Stimulated activated CD4-positive, alpha-beta T cell treated with anti-CD3 and anti-CD28 coated beads, Interleukin-1b, Interleukin-23, amount 100 ng/mL, for 24 hours (primary cell): Measurements from ENCODE around the gene OR52B2.

ENCODE experiments used
- DNase-seq, 4 experiments: peaks; one replicate each; pipeline ENCODE4 v3.0.0-alpha.2; 2020; ENCODE audit warnings: low read depth in 4 of 4, low spot score in 1 of 4

The OR52B2 gene

DNA sequence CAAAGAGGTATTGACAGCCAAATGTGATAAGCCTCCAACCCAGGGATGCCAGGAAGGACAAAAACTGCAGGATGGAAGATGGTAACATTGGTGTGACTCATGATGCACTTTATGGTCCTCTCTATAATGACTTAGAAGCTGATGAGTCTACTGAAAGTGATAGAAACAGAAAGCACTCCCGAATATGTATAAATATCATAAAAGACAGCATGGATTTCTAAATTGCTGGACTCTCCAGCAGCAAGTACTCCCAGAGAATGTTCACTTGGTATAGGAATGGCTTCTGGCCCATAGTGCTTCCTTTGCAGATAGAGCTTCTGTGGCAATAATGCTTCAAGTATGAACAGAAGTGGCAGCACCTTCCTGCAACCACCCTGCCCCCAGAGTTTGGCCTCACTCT is at the start of gene OR52B2:
Gene OR52B2 (minus strand): TSS at position 101 of the 400 bp plus-strand sequence. CDS start 0 bp downstream, at position 101.
- no peak for DNase-seq

DNA sequence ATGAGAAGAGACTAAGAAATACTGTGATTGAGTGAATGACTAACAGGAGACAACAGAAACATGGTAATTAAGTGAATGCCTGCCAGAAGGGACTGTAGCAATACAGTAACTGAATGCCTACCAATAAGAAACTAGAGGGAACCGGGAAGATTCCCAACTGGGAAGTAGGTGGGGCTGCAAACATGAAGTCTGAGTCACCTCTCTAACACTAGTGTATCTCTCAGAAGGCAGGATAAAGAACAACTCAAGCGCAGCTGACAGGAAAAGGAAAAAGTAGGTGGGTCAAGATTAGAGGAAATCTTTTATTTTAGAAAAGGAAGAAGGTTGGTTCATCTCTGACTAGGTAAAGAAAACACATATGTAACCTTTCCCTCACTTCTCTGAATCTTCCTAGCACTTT is 49.2 kb upstream of the OR52B2 start:
- DNase-seq: no peak

DNA sequence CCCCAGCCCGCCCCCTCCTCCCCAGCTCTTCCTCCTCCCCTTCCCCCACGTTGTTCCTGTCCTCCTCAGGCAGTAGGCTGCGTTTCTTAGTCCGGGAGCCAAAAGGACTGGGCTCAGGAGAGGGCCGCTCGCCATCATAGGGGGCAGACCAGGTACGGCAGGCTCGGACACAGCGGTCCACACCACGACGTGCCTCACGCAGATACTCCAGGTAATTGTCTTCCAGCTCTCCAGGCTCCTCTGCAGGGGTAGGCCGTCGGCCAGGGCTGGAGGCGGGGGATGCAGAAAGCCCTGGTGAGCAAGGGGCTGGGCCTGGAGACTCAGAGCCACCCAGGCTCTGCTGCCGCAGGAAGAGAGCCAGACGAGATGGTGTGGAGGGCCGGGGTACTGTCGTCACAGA is 47.6 kb upstream of the OR52B2 start:
- DNase-seq: no peak

DNA sequence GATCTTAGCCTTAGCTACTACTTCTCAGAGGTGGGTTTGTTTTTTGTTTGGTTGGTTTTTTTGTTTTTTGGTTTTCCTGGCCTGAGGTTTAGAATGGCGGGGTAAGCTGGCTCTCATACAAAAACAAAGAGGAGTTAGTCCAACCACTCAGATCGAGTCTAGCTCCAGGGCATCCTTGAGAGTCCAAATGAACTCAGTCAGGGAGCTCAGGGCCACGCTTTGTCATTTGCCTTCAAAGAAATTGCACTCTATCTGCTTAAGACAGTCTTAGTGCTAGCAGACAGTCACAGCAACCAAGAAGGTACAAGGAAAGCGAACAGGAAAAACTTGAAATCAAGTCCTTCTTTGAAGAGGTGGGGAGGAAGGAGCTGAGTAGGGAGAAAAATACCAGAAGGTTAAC is 46.4 kb upstream of the OR52B2 start:
- no peak for DNase-seq

DNA sequence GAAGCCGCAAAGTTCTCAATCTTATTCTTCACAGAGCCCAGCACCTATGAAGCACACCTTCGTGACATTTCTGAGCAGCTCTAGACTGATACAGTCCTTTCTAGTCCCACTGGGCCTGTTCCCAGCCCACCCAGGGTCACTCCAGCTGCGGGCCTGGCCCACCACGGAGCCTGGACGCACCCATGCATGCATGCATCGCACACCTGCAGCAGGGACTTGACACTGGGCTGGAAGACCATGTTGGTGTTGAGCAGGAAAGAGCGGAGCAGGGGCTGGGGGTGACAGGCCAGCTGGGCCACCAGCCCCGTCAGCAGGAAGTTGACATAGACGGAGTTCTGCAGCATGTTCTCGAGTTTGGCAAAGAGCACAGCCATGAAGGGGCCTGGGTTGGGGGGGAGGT is 44.4 kb upstream of the OR52B2 start:
- DNase-seq: no peak

DNA sequence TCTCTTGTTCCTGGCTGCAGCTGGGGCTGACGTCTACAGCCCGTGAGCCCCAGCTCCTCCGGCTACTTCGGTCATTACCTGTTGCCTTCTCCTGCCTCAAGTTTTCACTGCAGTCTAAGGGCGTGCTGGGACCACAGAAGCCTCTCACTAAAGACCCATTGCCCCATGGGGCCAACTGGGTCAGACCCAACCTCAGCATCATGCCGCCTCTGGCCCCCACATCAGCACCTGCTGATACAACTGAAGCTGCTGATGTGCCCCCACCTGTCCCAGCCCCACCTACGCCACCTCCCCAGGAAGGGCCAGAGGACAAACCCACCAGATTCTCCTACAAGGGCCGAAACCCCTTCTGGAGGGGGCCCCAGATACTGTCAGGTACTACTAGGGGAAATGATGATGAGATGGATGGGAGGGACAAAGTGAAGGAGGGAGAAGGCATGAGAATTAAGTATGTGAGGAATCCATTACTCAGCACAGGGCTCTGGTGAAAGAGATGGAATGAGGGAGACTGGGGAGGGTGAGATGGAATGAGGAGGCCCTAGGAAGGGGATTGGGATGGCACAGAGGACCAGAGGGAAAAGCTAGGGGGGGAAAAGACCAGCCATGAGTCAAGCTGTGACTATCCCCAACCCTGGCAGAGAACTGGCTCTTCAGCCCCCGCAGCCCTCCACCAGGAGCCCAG is 40.3 kb upstream of the OR52B2 start:
- no peak for DNase-seq

DNA sequence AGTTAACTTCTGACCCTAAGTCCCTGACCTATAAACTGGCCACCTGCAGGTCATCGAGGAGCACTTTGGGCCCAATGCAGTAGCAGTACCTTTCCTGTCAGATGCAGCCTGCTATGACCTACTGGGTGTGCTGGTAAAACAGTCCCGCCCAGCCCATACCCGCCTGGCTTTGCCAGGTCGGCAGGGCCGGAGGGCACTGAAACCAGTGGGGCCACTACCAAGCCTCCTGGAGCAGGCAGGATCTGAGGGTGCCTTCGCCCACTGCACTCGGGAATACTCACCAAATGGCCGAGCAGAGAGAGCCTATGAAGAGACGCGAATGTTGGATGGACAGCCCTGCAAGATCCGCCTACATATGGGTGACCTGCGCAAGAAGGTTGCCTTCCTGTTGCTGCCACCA is 39.7 kb upstream of the OR52B2 start:
- DNase-seq: no peak

- DNase-seq: no peak
These were observed 36.5 kb upstream of the OR52B2 start for GRCh38 chr11:6206456-6207180.

- no peak for DNase-seq
These were observed 35.2 kb upstream of the OR52B2 start, which contains the start of gene C11orf42 for GRCh38 chr11:6205366-6205765. TSS of gene C11orf42 (plus strand) at chr11:6205557. CDS start at chr11:6205616, 59 bp downstream.

GRCh38 chr11:6204706-6205105 is 34.6 kb upstream of the OR52B2 start:
- DNase-seq: no peak

DNA sequence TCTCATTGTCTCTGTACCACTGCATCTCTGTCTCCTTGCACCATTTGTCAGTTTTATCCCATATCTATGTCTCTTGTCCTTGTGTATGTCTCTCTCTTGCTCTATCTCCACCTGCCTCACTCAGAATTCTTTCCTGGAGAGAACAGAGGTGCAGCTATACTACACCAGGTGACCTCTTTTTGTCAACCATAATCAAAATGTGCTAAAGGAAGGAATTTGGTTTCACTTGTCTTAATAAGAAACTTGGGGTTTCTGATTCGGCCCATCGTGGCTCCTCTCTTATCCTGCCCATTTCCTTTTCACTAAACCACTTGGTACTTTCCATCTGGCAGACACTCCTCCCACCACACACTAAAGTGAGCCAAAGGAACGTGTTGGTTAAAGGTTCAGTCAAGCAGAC is 33.2 kb upstream of the OR52B2 start:
- no peak for DNase-seq

DNA sequence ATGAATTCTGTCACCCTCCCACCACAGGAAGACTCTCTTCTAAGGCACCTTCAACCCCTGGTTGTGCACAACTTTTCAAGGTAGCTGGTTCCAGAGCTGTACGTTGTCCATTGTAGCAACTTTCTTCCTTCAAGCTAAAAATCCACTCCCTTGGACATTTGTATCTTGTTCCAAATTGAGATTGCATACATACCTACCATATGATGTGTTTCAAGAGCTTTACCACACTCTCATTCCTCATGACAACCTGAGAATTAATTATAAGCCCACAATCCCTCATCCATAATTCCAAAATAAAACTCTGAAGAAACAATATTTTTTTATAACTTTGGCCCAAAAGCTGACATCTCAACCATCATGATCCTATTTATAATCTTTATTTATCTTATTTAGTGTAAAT is 31.9 kb upstream of the OR52B2 start:
- DNase-seq: no peak

DNA sequence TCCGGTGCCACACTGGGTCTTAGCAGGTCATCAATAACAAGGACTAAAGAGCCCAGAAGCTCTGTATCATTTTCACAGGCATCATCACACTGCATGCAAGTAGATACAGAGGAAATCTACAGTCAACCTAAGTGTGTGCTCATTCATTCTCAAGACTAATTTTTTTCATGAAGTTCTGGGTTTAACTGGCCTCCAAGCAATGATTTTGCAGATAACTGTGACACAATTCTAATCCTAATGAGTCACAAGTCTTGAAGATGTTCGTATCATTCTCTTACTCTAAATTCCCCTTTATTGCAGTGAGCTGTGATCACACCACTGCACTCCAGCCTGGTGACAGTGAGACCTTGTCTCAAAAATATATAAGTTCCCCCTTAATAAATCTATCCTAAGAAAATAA is 31.4 kb upstream of the OR52B2 start:
- DNase-seq: no peak

- no peak for DNase-seq
These were observed 30.8 kb upstream of the OR52B2 start for GRCh38 chr11:6200975-6201374.

- no peak for DNase-seq
These were observed 29.2 kb upstream of the OR52B2 start, which contains the start of gene OR52W1 for GRCh38 chr11:6199174-6199810. TSS of gene OR52W1 (plus strand) at chr11:6199224. CDS start at chr11:6199224, 0 bp downstream.

DNA sequence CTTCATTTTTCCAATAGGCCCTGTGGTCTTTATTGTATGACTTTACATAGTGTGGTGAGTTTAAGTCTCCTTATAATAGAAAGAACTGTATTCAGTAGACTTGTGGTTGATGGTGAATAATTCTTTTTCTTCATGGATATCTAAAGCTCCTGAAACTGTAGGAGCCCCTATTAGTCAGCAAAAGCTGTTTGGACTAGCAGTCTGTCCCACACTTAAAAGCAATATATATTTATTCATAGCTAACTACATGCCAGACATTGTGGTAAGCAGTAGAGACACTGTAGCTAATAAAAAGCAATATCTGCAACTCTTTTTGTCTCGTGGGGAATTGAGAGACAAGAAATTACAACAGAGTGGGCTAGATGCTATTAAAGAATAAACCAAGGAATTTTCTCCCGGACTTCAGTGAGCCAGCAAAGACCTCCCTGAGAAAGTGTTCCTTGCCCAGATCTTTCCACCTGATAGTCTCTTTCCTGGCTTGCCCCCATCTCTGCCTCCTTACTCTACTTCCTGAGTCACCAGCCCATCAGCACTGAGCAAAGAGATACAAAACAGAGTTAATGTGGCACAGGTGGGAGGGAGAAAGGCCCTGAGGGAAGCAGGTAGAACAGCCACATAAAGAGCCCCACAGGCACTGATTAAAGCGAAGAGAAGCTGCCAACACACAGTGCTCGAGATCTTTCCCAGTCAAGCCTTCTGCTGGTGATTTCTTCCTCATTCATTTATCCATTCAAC is 27.5 kb upstream of the OR52B2 start:
- DNase-seq: no peak

- DNase-seq: no peak
These were observed 26.3 kb upstream of the OR52B2 start for GRCh38 chr11:6196396-6196795.

- no peak for DNase-seq
These were observed 24.0 kb upstream of the OR52B2 start for GRCh38 chr11:6194065-6194581.

- DNase-seq: no peak
These were observed 21.6 kb upstream of the OR52B2 start for GRCh38 chr11:6191742-6192141.

- DNase-seq: no peak
These were observed 5.3 kb upstream of the OR52B2 start for GRCh38 chr11:6175440-6175839.
